HepG2 (cell line): ENCODE measurements around the gene SUN5. TPM values are rescaled to one million over a fixed set of nuclear protein-coding genes. Genes with fewer than 3 reads are reported as not detected.

Experiments used
- ATAC-seq: fragments of 200-7000 bp; cut with Tn5 transposase; 3 replicates; pipeline ENCODE4 v1.9.1; 2020; ENCODE audit warnings: mild to moderate bottlenecking, moderate library complexity
- Bru-seq: library from RNA; stranded (reverse); fragments of 400-500 nt; gene quantifications from one replicate; lab custom pipeline; 2021; lab: Mats Ljungman, UMichigan
- BruChase-seq, 2 experiments: library from RNA; stranded (reverse); fragments of 400-500 nt; gene quantifications; one replicate each; lab custom pipeline; 2021; lab: Mats Ljungman, UMichigan
- BruUV-seq: library from RNA; stranded (reverse); fragments of 400-500 nt; replicated peaks from 2 replicates; lab custom pipeline; 2021; lab: Mats Ljungman, UMichigan
- CTCF ChIA-PET: fragments of 300-600 bp; formaldehyde crosslinking; extraction: SDS; loops from one replicate; lab custom pipeline; 2021; ENCODE audit warnings: low total read pairs, inconsistent platforms, low intra/inter-chr PET ratio; lab: Yijun Ruan, JAX
- POLR2A ChIA-PET: fragments of 350-600 bp; sonication (Branson Sonifier 250); formaldehyde crosslinking; loops from one replicate; lab custom pipeline; 2020; ENCODE audit warnings: antibody characterized with exemption, inconsistent platforms; lab: Yijun Ruan, JAX
- DNase-seq: peaks from one replicate; pipeline ENCODE4 v3.0.0-alpha.2; 2015; ENCODE audit warnings: low spot score
- FAIRE-seq: peaks from 3 replicates; lab custom pipeline; 2011; peaks lifted over from hg19 to GRCh38; lab: Jason Lieb, UNC
- H2AFZ ChIP-seq: one replicate; pipeline ENCODE4 v1.6.1; 2011; ENCODE audit warnings: low read length, inconsistent platforms
- H3K27ac ChIP-seq: fragments of 300-600 bp; 3 replicates; pipeline ENCODE4 v1.8.0; 2011; ENCODE audit warnings: mixed run types, mild to moderate bottlenecking, mixed read lengths, low read length, inconsistent platforms; ENCODE audit not compliant: insufficient read depth; ENCODE audit errors: extremely low read length
- H3K27me3 ChIP-seq, 2 experiments: fragments of 200-600 bp in 1 of 2; 2 replicates in 1 of 2; 3 replicates in 1 of 2; pipeline versions ENCODE4 v1.6.0 to v1.8.0; 2011; ENCODE audit warnings: low read length in 2 of 2, mild to moderate bottlenecking in 2 of 2, moderate library complexity in 2 of 2, inconsistent platforms in 1 of 2; ENCODE audit not compliant: insufficient read depth in 2 of 2, control insufficient read depth in 1 of 2
- H3K36me3 ChIP-seq, 2 experiments: fragments of 200-600 bp in 1 of 2; replicated peaks in 1 of 2; 2 replicates in 1 of 2; 3 replicates in 1 of 2; pipeline versions ENCODE4 v1.5.1 to v1.8.0; 2011; ENCODE audit warnings: low read length in 2 of 2, inconsistent platforms in 1 of 2; ENCODE audit not compliant: insufficient read depth in 2 of 2, control insufficient read depth in 1 of 2
- H3K4me1 ChIP-seq: 2 replicates; pipeline ENCODE4 v1.5.1; 2012; ENCODE audit warnings: low read length, inconsistent platforms; ENCODE audit not compliant: insufficient read depth
- H3K4me2 ChIP-seq: 2 replicates; pipeline ENCODE4 v1.6.0; 2011; ENCODE audit warnings: low read depth, low read length, inconsistent platforms
- H3K4me3 ChIP-seq, 3 experiments: fragments of 200-600 bp in 1 of 3; sonication (generic), shearing (Covaris generic) in 1 of 3; replicated peaks in 1 of 3; 2 replicates each; pipeline ENCODE4 v1.5.1; 2011 to 2016; ENCODE audit warnings: low read length in 3 of 3, inconsistent platforms in 2 of 3, low read depth in 2 of 3, mild to moderate bottlenecking in 2 of 3, control low read depth in 1 of 3, mixed read lengths in 1 of 3; ENCODE audit not compliant: insufficient read depth in 1 of 3
- H3K79me2 ChIP-seq: one replicate; pipeline ENCODE4 v1.6.1; 2011; ENCODE audit warnings: low read length, inconsistent platforms; ENCODE audit not compliant: insufficient read depth
- H3K9ac ChIP-seq: 2 replicates; pipeline ENCODE4 v1.6.0; 2011; ENCODE audit warnings: mild to moderate bottlenecking, low read depth, low read length, inconsistent platforms; ENCODE audit not compliant: insufficient read depth
- H3K9me3 ChIP-seq: 2 replicates; pipeline ENCODE4 v1.5.1; 2012; ENCODE audit warnings: mild to moderate bottlenecking, low read length
- H4K20me1 ChIP-seq: 2 replicates; pipeline ENCODE4 v1.6.0; 2011; ENCODE audit warnings: inconsistent platforms, mild to moderate bottlenecking, low read length, moderate library complexity; ENCODE audit not compliant: insufficient read depth
- EED ChIP-seq: sonication (generic); formaldehyde crosslinking; IDR thresholded peaks from 2 replicates; pipeline ENCODE4 v1.5.0; 2020; ENCODE audit warnings: mild to moderate bottlenecking, missing genetic modification reagents
- FOXA1 ChIP-seq, 2 experiments: fragments of 450-650 bp in 1 of 2; sonication (generic) in 1 of 2; formaldehyde crosslinking in 1 of 2; IDR thresholded peaks; 2 replicates each; pipeline versions ENCODE4 v1.4.0 to v1.6.1; 2016 to 2020; ENCODE audit warnings: missing genetic modification reagents in 1 of 2
- MAFF ChIP-seq: IDR thresholded peaks from 2 replicates; pipeline ENCODE4 v1.6.1; 2011; ENCODE audit warnings: low read depth, low read length, improper control_type of control experiment
- MXD3 ChIP-seq: IDR thresholded peaks from 2 replicates; pipeline ENCODE4 v1.6.1; 2016; ENCODE audit warnings: mild to moderate bottlenecking, missing biosample characterization, missing genetic modification reagents
- ZNF142 ChIP-seq: sonication (generic); formaldehyde crosslinking; IDR thresholded peaks from 2 replicates; pipeline ENCODE4 v1.4.0; 2020; ENCODE audit warnings: missing genetic modification reagents
- ZNF572 ChIP-seq: sonication (generic); formaldehyde crosslinking; IDR thresholded peaks from 2 replicates; pipeline ENCODE4 v1.5.1; 2020; ENCODE audit warnings: mild to moderate bottlenecking, missing genetic modification reagents
- ZNF652 ChIP-seq: IDR thresholded peaks from 2 replicates; pipeline ENCODE4 v1.6.1; 2016; ENCODE audit warnings: low read depth, borderline replicate concordance
- ZNF766 ChIP-seq: sonication (generic); formaldehyde crosslinking; IDR thresholded peaks from 2 replicates; pipeline ENCODE4 v1.5.0; 2020; ENCODE audit warnings: missing genetic modification reagents, borderline replicate concordance
- ZNF768 ChIP-seq: sonication (generic); formaldehyde crosslinking; IDR thresholded peaks from 2 replicates; pipeline ENCODE4 v1.4.0; 2020; ENCODE audit warnings: missing genetic modification reagents
- ZNF784 ChIP-seq: sonication (generic); formaldehyde crosslinking; IDR thresholded peaks from 2 replicates; pipeline ENCODE4 v1.5.1; 2020; ENCODE audit warnings: missing genetic modification reagents, mild to moderate bottlenecking, borderline replicate concordance
- ZNF788 ChIP-seq: sonication (generic); formaldehyde crosslinking; IDR thresholded peaks from 2 replicates; pipeline ENCODE4 v1.5.0; 2020; ENCODE audit warnings: mild to moderate bottlenecking, missing genetic modification reagents, borderline replicate concordance
- WGBS: methylation state at CpG from one replicate; pipeline ENCODE4 v1.1.6; 2017; ENCODE audit warnings: low lambda C conversion rate; 5-methylcytosine and 5-hydroxymethylcytosine counted together
- in situ Hi-C: cut with HindIII; loops from 2 replicates; pipeline ENCODE4 v1.10.0; 2017; ENCODE audit warnings: low pct_unique_long_range_greater_than_20kb; ENCODE audit not compliant: extremely low pct_ligation_motif_present
- intact Hi-C: fragments of 100-400 bp; cut with micrococcal nuclease; formaldehyde crosslinking; loops from one replicate; pipeline ENCODE4 v1.10.0; 2022; ENCODE audit not compliant: unreplicated experiment
- long read RNA-seq, 2 experiments: library from RNA in 1 of 2; library from polyadenylated mRNA in 1 of 2; stranded (forward) in 1 of 2; unstranded in 1 of 2; transcript quantifications; one replicate each; pipeline ENCODE4 v2.0.0, GENCODE V29; 2019 to 2022
- polyA minus RNA-seq, 3 experiments: library from RNA; depleted of rRNA, polyadenylated mRNA; stranded (reverse); fragments of >200 nt; gene quantifications; 2 replicates each; pipeline ENCODE4 v1.2.3, GENCODE V29; 2011; ENCODE audit warnings: low replicate concordance in 1 of 3
- polyA plus RNA-seq, 8 experiments: library from polyadenylated mRNA; depleted of rRNA in 3 of 8; stranded (reverse) in 7 of 8; unstranded in 1 of 8; fragments of >200 nt; fragmentation: Illumina TruSeq in 4 of 8; extraction: Trizol in 4 of 8; gene quantifications; 2 replicates each; pipeline versions ENCODE4 v1.2.1 to v1.2.3, GENCODE V29; 2011 to 2016; ENCODE audit warnings: low read depth in 4 of 8, missing spikeins in 1 of 8, mixed read lengths in 1 of 8; ENCODE audit not compliant: insufficient read depth in 1 of 8
- total RNA-seq, 5 experiments: library from RNA; depleted of rRNA; stranded (reverse); fragments of >200 nt; fragmentation: Illumina TruSeq; extraction: Trizol; gene quantifications; 2 replicates each; pipeline ENCODE4 v1.2.3, GENCODE V29; 2016; ENCODE audit warnings: low read depth in 1 of 5

The SUN5 gene
- not detected in 2 replicates for total RNA-seq (2016; rRNA removed; fragmentation: Illumina TruSeq; extraction: Trizol)
- not detected in 2 replicates for total RNA-seq (2016; cell fraction: cytosol; rRNA removed; fragmentation: Illumina TruSeq; extraction: Trizol; ENCODE audit: low read depth)
- not detected in 2 replicates for total RNA-seq (2016; cell fraction: insoluble cytoplasmic fraction; rRNA removed; fragmentation: Illumina TruSeq; extraction: Trizol)
- total RNA-seq (2016; cell fraction: membrane; rRNA removed; fragmentation: Illumina TruSeq; extraction: Trizol) = not detected in 2 replicates
- not detected in 2 replicates for total RNA-seq (2016; cell fraction: nucleus; rRNA removed; fragmentation: Illumina TruSeq; extraction: Trizol)
- not detected in 2 replicates for polyA plus RNA-seq (2011; rRNA removed)
- not detected in 2 replicates for polyA plus RNA-seq (2011; cell fraction: cytosol; rRNA removed)
- polyA plus RNA-seq (2011; cell fraction: nucleus; rRNA removed) = not detected in 2 replicates
- not detected in 2 replicates for polyA plus RNA-seq (2012)
- not detected in 2 replicates for polyA plus RNA-seq (2016; cell fraction: cytosol; fragmentation: Illumina TruSeq; extraction: Trizol; ENCODE audit: low read depth)
- not detected in 2 replicates for polyA plus RNA-seq (2016; cell fraction: insoluble cytoplasmic fraction; fragmentation: Illumina TruSeq; extraction: Trizol; ENCODE audit: low read depth)
- not detected in 2 replicates for polyA plus RNA-seq (2016; cell fraction: membrane; fragmentation: Illumina TruSeq; extraction: Trizol; ENCODE audit: low read depth)
- not detected in 2 replicates for polyA plus RNA-seq (2016; cell fraction: nucleus; fragmentation: Illumina TruSeq; extraction: Trizol; ENCODE audit: insufficient read depth, low read depth)
- polyA minus RNA-seq (2011; rRNA and poly(A)+ RNA removed; ENCODE audit: low replicate concordance) = not detected in 2 replicates
- not detected in 2 replicates for polyA minus RNA-seq (2011; cell fraction: cytosol; rRNA and poly(A)+ RNA removed)
- polyA minus RNA-seq (2011; cell fraction: nucleus; rRNA and poly(A)+ RNA removed) = not detected in 2 replicates
- Bru-seq, nascent RNA = not detected
- BruChase-seq, experiment 1, labeled RNA remaining after a 6-hour chase = not detected
- not detected for BruChase-seq, experiment 2, labeled RNA remaining after a 2-hour chase
- long read RNA-seq, experiment 1 = 0 reads
- long read RNA-seq, experiment 2, partial matches to known transcripts = 0 of 1 reads
- long read RNA-seq, experiment 2, other reads (novel, unspliced or antisense) = 1 of 1 reads

- intact Hi-C loops (loop anchor here (10.0 kb wide), 1 partner anchor 209 kb away; no protein-coding TSS in a partner anchor), in situ Hi-C loops (loop anchor here (5.0 kb wide), 1 partner anchor 102 kb away; no protein-coding TSS in a partner anchor)
- no peaks in the 10 kb centered on the region for H4K20me1 ChIP-seq
- peaks cover 0 to 6% of the 10 kb centered on the region in 2 experiments; a peak in 1 of 5 replicates for H3K27me3 ChIP-seq
- no peak within 1 kb of the TSS for H3K9ac ChIP-seq
- DNase-seq (no peak), FAIRE-seq (no peak), ATAC-seq (no peak)
- no peak within 1 kb of the TSS for H3K27ac ChIP-seq
- BruUV-seq = no TSS peak
- no peak within 1 kb of the TSS for H2AFZ ChIP-seq
- H3K9me3 ChIP-seq = no peaks in the 10 kb centered on the region
- ChIA-PET CTCF (interaction anchor here (1.7 to 2.3 kb wide), 4 partner anchors 9 to 214 kb away, joined by 4 to 11 read pairs (median 6); no protein-coding TSS in a partner anchor), POLR2A (interaction anchor here (0.7 kb wide), 1 partner anchor 20 kb away, joined by 3 read pairs; no protein-coding TSS in a partner anchor)
- WGBS = 32% methylated on average over 6 of the region's 6 CpGs
- peaks cover 18% of the 10 kb centered on the region for H3K79me2 ChIP-seq
- peak within 1 kb of the TSS; percentile 91 for H3K4me2 ChIP-seq
- H3K36me3 ChIP-seq = no peaks in the 10 kb centered on the region
- H3K4me3 ChIP-seq = no peak within 1 kb of the TSS; a peak in 1 of 6 replicates
- H3K4me1 ChIP-seq = peaks cover 86% of the 10 kb centered on the region
- TF ChIP-seq MXD3 (0 out of 2 replicates have a peak, but pooled peaks have one; percentile 49), ZNF768 (0 out of 2 replicates have a peak, but pooled peaks have one; percentile 4), ZNF142 (CRISPR knock-in tag) (0 out of 2 replicates have a peak, but pooled peaks have one; percentile 6), MAFF (no peak), ZNF788 (0 out of 2 replicates have a peak, but pooled peaks have one; percentile 41), ZNF766 (CRISPR knock-in tag) (no peak), FOXA1 (IDR thresholded peaks at IDR 0.05) (no peak), FOXA1 (CRISPR knock-in tag; IDR thresholded peaks at IDR 0.05) (no peak), ZNF784 (CRISPR knock-in tag) (no peak), ZNF652 (no peak), ZNF572 (CRISPR knock-in tag) (0 out of 2 replicates have a peak, but pooled peaks have one; percentile 65), EED (CRISPR knock-in tag) (peak; percentile 62; the same call in 1 of the 2 replicates)
These were observed at the start of gene SUN5 for GRCh38 chr20:33004141-33004751. Gene SUN5 (minus strand): TSS chr20:33004433. CDS start chr20:33004340, 93 bp downstream.
